Upper lobe of left lung (tissue), 6 donors: ENCODE data around the gene HOXD12. TPM values are rescaled to one million over a fixed set of nuclear protein-coding genes. Genes with fewer than 3 reads are reported as not detected.

Experiments
- ATAC-seq, 2 donors: fragments of 200-7000 bp; cut with Tn5 transposase; one replicate each; pipeline ENCODE4 v1.9.1; 2022; ENCODE audit warnings: mild to moderate bottlenecking in 2 of 2, moderate library complexity in 2 of 2; ENCODE audit not compliant: low FRiP score in 2 of 2
- DNase-seq, 2 donors: peaks; one replicate each; pipeline ENCODE4 v3.0.0-alpha.2; 2019 to 2020
- H3K27ac ChIP-seq, 4 donors: fragments of 200-600 bp; sonication (generic); one replicate each; pipeline ENCODE4 v1.5.1; 2016 to 2019
- H3K27me3 ChIP-seq, 4 donors: fragments of 200-600 bp; sonication (generic); one replicate each; pipeline ENCODE4 v1.5.1; 2017 to 2019
- H3K36me3 ChIP-seq, 4 donors: fragments of 200-600 bp; sonication (generic); one replicate each; pipeline ENCODE4 v1.5.1; 2016 to 2019
- H3K4me1 ChIP-seq, 4 donors: fragments of 200-600 bp; sonication (generic); one replicate each; pipeline ENCODE4 v1.5.1; 2018 to 2019
- H3K4me3 ChIP-seq, 4 donors: fragments of 200-600 bp; sonication (generic); one replicate each; pipeline ENCODE4 v1.5.1; 2017 to 2019; ENCODE audit warnings: mild to moderate bottlenecking in 2 of 4, moderate library complexity in 1 of 4
- H3K9me3 ChIP-seq, 4 donors: fragments of 200-600 bp; sonication (generic); one replicate each; pipeline ENCODE4 v1.5.1; 2018 to 2019
- CTCF ChIP-seq, 6 experiments: fragments of 450-650 bp in 4 of 6; fragments of 200-600 bp in 2 of 6; sonication (generic) in 2 of 6; IDR thresholded peaks; one replicate each; pipeline ENCODE4 v1.5.1; 2016 to 2019; ENCODE audit warnings: antibody characterized with exemption in 6 of 6
- EP300 ChIP-seq, 4 donors: sonication (generic); formaldehyde crosslinking; IDR thresholded peaks; one replicate each; pipeline ENCODE4 v1.5.1; 2017; ENCODE audit warnings: antibody characterized with exemption in 4 of 4, control low read depth in 2 of 4
- POLR2A ChIP-seq, 4 donors: fragments of 450-650 bp; IDR thresholded peaks; one replicate each; pipeline ENCODE4 v1.5.1; 2016 to 2017; ENCODE audit warnings: antibody characterized with exemption in 4 of 4, mild to moderate bottlenecking in 2 of 4
- POLR2AphosphoS5 ChIP-seq, 2 donors: sonication (generic); formaldehyde crosslinking; IDR thresholded peaks; one replicate each; pipeline ENCODE4 v1.5.1; 2017; ENCODE audit warnings: antibody characterized with exemption in 2 of 2
- WGBS, 2 donors: methylation state at CpG; one replicate each; pipeline ENCODE4 v1.1.5; 2017 to 2018; 5-methylcytosine and 5-hydroxymethylcytosine counted together
- total RNA-seq, 6 donors: library from RNA; depleted of rRNA in 4 of 6; stranded (reverse); fragments of >200 nt in 4 of 6; gene quantifications; one replicate each; pipeline versions ENCODE4 v1.1.0 to v1.2.1, GENCODE V29; 2016 to 2021
- donor health status: DM: no; HTN: no; CAD: no; lungs with moderate emphysema.
- donor health status: DM: no; HTN: yes; CAD: no; lungs with severe emphysema.

Gene HOXD12
- total RNA-seq, 6 donors from 2014 or later = not detected

GRCh38 chr2:176114930-176115625 is 15.5 kb downstream of the HOXD12 start:
- H3K4me1 ChIP-seq = peaks cover 0 to 4% (median 4%) of the 10 kb centered on the region in 4 donors
- 17 to 27% methylated on average over 13 to 16 of the region's 16 CpGs for WGBS, 2 donors
- H3K36me3 ChIP-seq = no peaks in the 10 kb centered on the region
- no peak overlapping the region for H3K4me3 ChIP-seq
- TF ChIP-seq POLR2A (IDR thresholded peaks at IDR 0.05) (no peak), CTCF (IDR thresholded peaks at IDR 0.05) (no peak), EP300 (IDR thresholded peaks at IDR 0.05) (no peak), POLR2AphosphoS5 (IDR thresholded peaks at IDR 0.05) (no peak)
- no peak for DNase-seq
- no peak overlapping the region for H3K27ac ChIP-seq
- peaks cover 2 to 92% (median 41%) of the 10 kb centered on the region in 4 donors for H3K27me3 ChIP-seq
- ATAC-seq = no peak
- H3K9me3 ChIP-seq = no peaks in the 10 kb centered on the region

- 10 to 12% methylated on average over 13 to 45 of the region's 66 CpGs for WGBS, 2 donors
- Histone ChIP-seq H3K4me3 (no peak within 1 kb of the TSS), H3K27me3 (peaks cover 3 to 91% (median 44%) of the 10 kb centered on the region in 4 donors), H3K9me3 (no peaks in the 10 kb centered on the region), H3K36me3 (no peaks in the 10 kb centered on the region), H3K27ac (no peak within 1 kb of the TSS), H3K4me1 (peaks cover 0 to 4% (median 4%) of the 10 kb centered on the region in 4 donors)
- ATAC-seq (peak in 1 of 2 donors; percentile 65), DNase-seq (peak in 1 of 2 donors; percentile 81)
- TF ChIP-seq POLR2A (IDR thresholded peaks at IDR 0.05) (no peak), CTCF (IDR thresholded peaks at IDR 0.05) (no peak), EP300 (IDR thresholded peaks at IDR 0.05) (no peak), POLR2AphosphoS5 (IDR thresholded peaks at IDR 0.05) (no peak)
Measured at GRCh38 chr2:176115883-176116813, 16.6 kb downstream of the HOXD12 start, which contains the start of gene HOXD10. TSS of gene HOXD10 (plus strand) at chr2:176116778. CDS start at chr2:176116834, 56 bp downstream.

- no peak overlapping the region for H3K4me3 ChIP-seq
- peaks cover 0 to 5% (median 0%) of the 10 kb centered on the region in 4 donors for H3K9me3 ChIP-seq
- 29% methylated on average over 13 to 31 of the region's 40 CpGs for WGBS, 2 donors
- peaks cover 3 to 91% (median 47%) of the 10 kb centered on the region in 4 donors for H3K27me3 ChIP-seq
- DNase-seq (peak in 1 of 2 donors; percentile 70), ATAC-seq (peak in 1 of 2 donors; percentile 39)
- H3K27ac ChIP-seq = no peak overlapping the region
- H3K4me1 ChIP-seq = peaks cover 3 to 14% (median 7%) of the 10 kb centered on the region in 4 donors
- no peak for TF ChIP-seq POLR2A (IDR thresholded peaks at IDR 0.05)
- no peak for TF ChIP-seq EP300 (IDR thresholded peaks at IDR 0.05)
- TF ChIP-seq POLR2AphosphoS5 (IDR thresholded peaks at IDR 0.05) = no peak
- no peak for TF ChIP-seq CTCF (IDR thresholded peaks at IDR 0.05)
- H3K36me3 ChIP-seq = no peaks in the 10 kb centered on the region
Measured at GRCh38 chr2:176117162-176117822, 17.7 kb downstream of the HOXD12 start.

GRCh38 chr2:176117823-176118371 is 18.3 kb downstream of the HOXD12 start:
- ATAC-seq = no peak
- TF ChIP-seq CTCF (IDR thresholded peaks at IDR 0.05) (no peak), EP300 (IDR thresholded peaks at IDR 0.05) (no peak), POLR2AphosphoS5 (IDR thresholded peaks at IDR 0.05) (no peak), POLR2A (IDR thresholded peaks at IDR 0.05) (no peak)
- WGBS, 2 donors = 8 to 20% methylated on average over 10 to 11 of the region's 11 CpGs
- H3K9me3 ChIP-seq = peaks cover 0 to 5% (median 0%) of the 10 kb centered on the region in 4 donors
- H3K36me3 ChIP-seq = no peaks in the 10 kb centered on the region
- H3K27ac ChIP-seq = no peak overlapping the region
- H3K4me3 ChIP-seq = no peak overlapping the region
- H3K4me1 ChIP-seq = peaks cover 9 to 20% (median 13%) of the 10 kb centered on the region in 4 donors
- peaks cover 3 to 91% (median 48%) of the 10 kb centered on the region in 4 donors for H3K27me3 ChIP-seq
- no peak for DNase-seq
